ENCODE results near the gene CERK.
"Not testable (repeated sequence)": the region's sequence is repeated elsewhere in the genome, so short reads cannot be mapped to it uniquely, and the experiment has no call there.

The CERK gene

GRCh38 chr22:46737976-46738646, at the start of gene CERK:
Gene CERK (minus strand): TSS chr22:46738252. CDS start chr22:46738148, 104 bp downstream.
- DNase-seq (ENCODE audit: low read depth), result peak; percentile 52

- peak; percentile 86 for DNase-seq (ENCODE audit: low read depth)
Observed at GRCh38 chr22:46783721-46784120, 45.7 kb upstream of the CERK start.

- not testable (repeated sequence) for DNase-seq (ENCODE audit: low read depth)
Observed at GRCh38 chr22:46782200-46782599, 44.1 kb upstream of the CERK start.

GRCh38 chr22:46781291-46781690, 43.2 kb upstream of the CERK start:
- no peak for DNase-seq (ENCODE audit: low read depth)

- DNase-seq (ENCODE audit: low read depth), result no peak
Observed at GRCh38 chr22:46780453-46780852, 42.4 kb upstream of the CERK start.

- DNase-seq (ENCODE audit: low read depth), result no peak
Observed at GRCh38 chr22:46779651-46780050, 41.6 kb upstream of the CERK start.

GRCh38 chr22:46779023-46779422, 41.0 kb upstream of the CERK start:
- DNase-seq (ENCODE audit: low read depth), result no peak

GRCh38 chr22:46777609-46777970, 39.5 kb upstream of the CERK start:
- DNase-seq (ENCODE audit: low read depth), result no peak

GRCh38 chr22:46776876-46777608, 39.0 kb upstream of the CERK start:
- no peak for DNase-seq (ENCODE audit: low read depth)

- no peak for DNase-seq (ENCODE audit: low read depth)
Observed at GRCh38 chr22:46775850-46776826, 38.1 kb upstream of the CERK start.

- DNase-seq (ENCODE audit: low read depth), result no peak
Observed at GRCh38 chr22:46774980-46775849, 37.2 kb upstream of the CERK start.

- DNase-seq (ENCODE audit: low read depth), result no peak
Observed at GRCh38 chr22:46774253-46774979, 36.4 kb upstream of the CERK start.

GRCh38 chr22:46773076-46773475, 35.0 kb upstream of the CERK start:
- DNase-seq (ENCODE audit: low read depth), result no peak

- DNase-seq (ENCODE audit: low read depth), result no peak
Observed at GRCh38 chr22:46770726-46771125, 32.7 kb upstream of the CERK start.

- no peak for DNase-seq (ENCODE audit: low read depth)
Observed at GRCh38 chr22:46770151-46770641, 32.1 kb upstream of the CERK start.

- DNase-seq (ENCODE audit: low read depth), result no peak
Observed at GRCh38 chr22:46769706-46770105, 31.7 kb upstream of the CERK start.

- DNase-seq (ENCODE audit: low read depth), result no peak
Observed at GRCh38 chr22:46769191-46769675, 31.2 kb upstream of the CERK start.

GRCh38 chr22:46767249-46767985, 29.4 kb upstream of the CERK start:
- no peak for DNase-seq (ENCODE audit: low read depth)

- DNase-seq (ENCODE audit: low read depth), result no peak
Observed at GRCh38 chr22:46766611-46767010, 28.6 kb upstream of the CERK start.
